ENCODE data around the gene ANAPC5.

- TF ChIP-seq, protein P1, sequence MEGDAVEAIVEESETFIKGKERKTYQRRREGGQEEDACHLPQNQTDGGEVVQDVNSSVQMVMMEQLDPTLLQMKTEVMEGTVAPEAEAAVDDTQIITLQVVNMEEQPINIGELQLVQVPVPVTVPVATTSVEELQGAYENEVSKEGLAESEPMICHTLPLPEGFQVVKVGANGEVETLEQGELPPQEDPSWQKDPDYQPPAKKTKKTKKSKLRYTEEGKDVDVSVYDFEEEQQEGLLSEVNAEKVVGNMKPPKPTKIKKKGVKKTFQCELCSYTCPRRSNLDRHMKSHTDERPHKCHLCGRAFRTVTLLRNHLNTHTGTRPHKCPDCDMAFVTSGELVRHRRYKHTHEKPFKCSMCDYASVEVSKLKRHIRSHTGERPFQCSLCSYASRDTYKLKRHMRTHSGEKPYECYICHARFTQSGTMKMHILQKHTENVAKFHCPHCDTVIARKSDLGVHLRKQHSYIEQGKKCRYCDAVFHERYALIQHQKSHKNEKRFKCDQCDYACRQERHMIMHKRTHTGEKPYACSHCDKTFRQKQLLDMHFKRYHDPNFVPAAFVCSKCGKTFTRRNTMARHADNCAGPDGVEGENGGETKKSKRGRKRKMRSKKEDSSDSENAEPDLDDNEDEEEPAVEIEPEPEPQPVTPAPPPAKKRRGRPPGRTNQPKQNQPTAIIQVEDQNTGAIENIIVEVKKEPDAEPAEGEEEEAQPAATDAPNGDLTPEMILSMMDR (IDR thresholded peaks at IDR 0.05), result no peak
- TF ChIP-seq POLR2A (IDR thresholded peaks at IDR 0.05), result no peak
Observed at GRCh38 chr12:121346747-121347146, 5.5 kb downstream of the ANAPC5 start.

All from esophagus squamous epithelium (tissue), 4 donors.